ENCODE data around the gene SMDT1. TPM values are rescaled to one million over a fixed set of nuclear protein-coding genes. Genes with fewer than 3 reads are reported as not detected.

SMDT1 gene
- total and polyA plus RNA-seq, 2 experiments from 2014 or later: 10.3 to 237 TPM

DNA sequence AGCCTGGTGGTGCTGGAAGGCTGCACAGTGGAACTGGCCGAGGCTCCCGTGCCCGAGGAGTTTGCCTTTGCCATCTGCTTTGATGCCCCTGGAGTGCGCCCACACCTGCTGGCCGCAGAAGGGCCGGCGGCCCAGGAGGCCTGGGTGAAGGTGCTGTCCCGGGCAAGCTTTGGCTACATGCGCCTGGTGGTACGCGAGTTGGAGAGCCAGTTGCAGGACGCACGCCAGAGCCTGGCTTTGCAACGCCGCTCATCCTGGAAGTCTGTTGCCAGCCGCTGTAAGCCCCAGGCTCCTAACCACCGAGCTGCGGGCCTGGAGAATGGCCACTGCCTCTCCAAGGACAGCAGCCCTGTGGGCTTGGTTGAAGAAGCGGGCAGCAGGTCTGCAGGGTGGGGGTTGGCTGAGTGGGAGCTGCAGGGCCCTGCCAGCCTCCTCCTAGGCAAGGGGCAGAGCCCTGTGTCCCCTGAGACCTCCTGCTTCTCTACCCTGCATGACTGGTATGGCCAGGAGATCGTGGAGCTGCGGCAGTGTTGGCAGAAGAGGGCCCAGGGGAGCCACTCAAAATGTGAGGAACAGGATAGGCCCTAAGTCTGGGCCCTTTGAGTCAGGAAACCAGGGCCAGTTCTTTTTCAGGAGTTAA lies 1.9 kb upstream of the SMDT1 start:
- TF ChIP-seq CTCF (IDR thresholded peaks at IDR 0.05; ENCODE audit: low read depth, low read length): no peak
- H3K9me3 ChIP-seq (ENCODE audit: low read depth): no peaks in the 10 kb centered on the region
- no peaks in the 10 kb centered on the region for H3K27me3 ChIP-seq
- DNase-seq (ENCODE audit: low read depth in 1 of 2, low spot score in 1 of 2): no peak
- H3K4me1 ChIP-seq (ENCODE audit: low read depth): peaks cover 20% of the 10 kb centered on the region
- peaks cover 9% of the 10 kb centered on the region for H3K36me3 ChIP-seq
- H3K27ac ChIP-seq: peak overlapping the region; percentile 96
- no peak overlapping the region for H3K4me3 ChIP-seq

- peak in 1 of 2 donors; percentile 24 for DNase-seq (ENCODE audit: low read depth in 1 of 2, low spot score in 1 of 2)
- peaks cover 12% of the 10 kb centered on the region for H3K4me1 ChIP-seq (ENCODE audit: low read depth)
- peak overlapping the region; percentile 96 for H3K27ac ChIP-seq
Measured at GRCh38 chr22:42078469-42079318, 806 bp upstream of the SMDT1 start.

DNA sequence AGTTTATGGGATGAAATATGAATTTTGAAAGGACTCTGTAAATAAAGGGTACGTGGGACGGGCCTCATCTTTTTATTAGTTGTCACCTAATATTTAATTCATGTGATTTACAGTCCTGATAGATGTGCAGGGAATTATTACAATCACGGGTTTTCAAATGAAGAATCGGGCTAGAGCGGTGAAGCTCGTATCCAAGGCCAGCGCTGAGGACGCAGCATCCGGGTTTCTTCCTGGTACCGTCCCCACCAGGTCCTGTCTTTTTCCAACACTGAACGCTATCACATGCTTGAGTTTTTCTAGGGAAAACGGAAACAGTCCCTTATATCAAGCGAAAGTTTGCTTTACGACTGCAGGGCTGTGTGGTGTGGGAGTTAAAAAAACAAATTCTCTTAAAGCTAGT lies 787 bp downstream of the SMDT1 start:
- Histone ChIP-seq H3K27me3 (no peaks in the 10 kb centered on the region), H3K4me1 (ENCODE audit: low read depth) (peaks cover 13% of the 10 kb centered on the region), H3K4me3 (peak overlapping the region; percentile 57), H3K27ac (peak overlapping the region; percentile 96), H3K36me3 (peaks cover 19% of the 10 kb centered on the region), H3K9me3 (ENCODE audit: low read depth) (no peaks in the 10 kb centered on the region)
- TF ChIP-seq CTCF (IDR thresholded peaks at IDR 0.05; ENCODE audit: low read depth, low read length): no peak
- DNase-seq (ENCODE audit: low read depth in 1 of 2, low spot score in 1 of 2): peak; percentile 10 to 58

More at GRCh38 chr22:42078469-42079318, 806 bp upstream of the SMDT1 start:
- Histone ChIP-seq H3K9me3 (ENCODE audit: low read depth) (no peaks in the 10 kb centered on the region), H3K4me3 (peak overlapping the region; percentile 57), H3K36me3 (peaks cover 14% of the 10 kb centered on the region), H3K27me3 (no peaks in the 10 kb centered on the region)
- no peak for TF ChIP-seq CTCF (IDR thresholded peaks at IDR 0.05; ENCODE audit: low read depth, low read length)

- no peak for DNase-seq (ENCODE audit: low read depth in 1 of 2, low spot score in 1 of 2)
- H3K36me3 ChIP-seq: peaks cover 35% of the 10 kb centered on the region
- no peak overlapping the region for H3K4me3 ChIP-seq
- TF ChIP-seq CTCF (IDR thresholded peaks at IDR 0.05; ENCODE audit: low read depth, low read length): no peak
- no peaks in the 10 kb centered on the region for H3K27me3 ChIP-seq
- H3K9me3 ChIP-seq (ENCODE audit: low read depth): no peaks in the 10 kb centered on the region
- H3K27ac ChIP-seq: no peak overlapping the region
- peaks cover 19% of the 10 kb centered on the region for H3K4me1 ChIP-seq (ENCODE audit: low read depth)
Measured at GRCh38 chr22:42083119-42083518, 3.6 kb downstream of the SMDT1 start.

DNA sequence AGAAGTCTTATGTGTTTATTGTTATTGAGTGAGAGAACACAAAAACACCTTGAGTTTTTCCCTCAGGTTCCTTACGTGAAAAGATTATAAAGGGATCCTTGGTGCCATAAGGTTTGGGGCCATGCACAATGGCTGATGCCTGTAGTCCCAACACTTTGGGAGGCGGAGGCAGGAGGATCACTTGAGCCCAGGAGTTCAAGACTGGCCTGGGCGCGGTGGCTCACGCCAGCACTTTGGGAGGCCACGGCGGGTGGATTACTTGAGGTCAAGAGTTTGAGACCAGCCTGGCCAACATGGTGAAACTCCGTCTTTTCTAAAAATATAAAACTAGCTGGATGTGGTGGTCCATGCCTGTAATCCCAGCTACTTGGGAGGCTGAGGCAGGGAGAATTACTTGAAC lies 5.4 kb downstream of the SMDT1 start:
- DNase-seq (ENCODE audit: low read depth in 1 of 2, low spot score in 1 of 2): no peak
- Histone ChIP-seq H3K27ac (peak overlapping the region; percentile 49), H3K36me3 (peaks cover 35% of the 10 kb centered on the region), H3K27me3 (no peaks in the 10 kb centered on the region), H3K9me3 (ENCODE audit: low read depth) (no peaks in the 10 kb centered on the region), H3K4me3 (no peak overlapping the region), H3K4me1 (ENCODE audit: low read depth) (peaks cover 18% of the 10 kb centered on the region)
- TF ChIP-seq CTCF (IDR thresholded peaks at IDR 0.05; ENCODE audit: low read depth, low read length): no peak

Measured in cardiac muscle cell (in vitro differentiated cells and primary cell).